PC-3 (cell line): ENCODE results near the gene SNRNP70. TPM values are rescaled to one million over a fixed set of nuclear protein-coding genes. Genes with fewer than 3 reads are reported as not detected.

Source experiments
- ATAC-seq: fragments of 200-7000 bp; cut with Tn5 transposase; 2 replicates; pipeline ENCODE4 v1.9.1; 2020; ENCODE audit warnings: mild to moderate bottlenecking, moderate library complexity
- BruUV-seq: library from RNA; stranded (reverse); fragments of 400-500 nt; replicated peaks from 2 replicates; lab custom pipeline; 2021; lab: Mats Ljungman, UMichigan
- CTCF ChIA-PET: fragments of 300-600 bp; sonication (Branson Sonifier 250); formaldehyde crosslinking; loops from one replicate; lab custom pipeline; 2022; ENCODE audit warnings: antibody characterized with exemption; lab: Charles Lee
- POLR2A ChIA-PET: fragments of 300-600 bp; sonication (Branson Sonifier 250); formaldehyde crosslinking; loops from one replicate; lab custom pipeline; 2022; ENCODE audit warnings: antibody characterized with exemption; ENCODE audit not compliant: unreplicated experiment; lab: Charles Lee
- DNase-seq: peaks from one replicate; pipeline ENCODE4 v3.0.0-alpha.2; 2015
- H2AFZ ChIP-seq: fragments of 300-600 bp; sonication (generic); 2 replicates; pipeline ENCODE4 v1.6.0; 2016; ENCODE audit warnings: antibody characterized with exemption, low read length
- H3F3A ChIP-seq: fragments of 300-600 bp; sonication (generic); one replicate; pipeline ENCODE4 v1.6.0; 2017; ENCODE audit warnings: antibody characterized with exemption, low read length, control low read depth, mild to moderate bottlenecking; ENCODE audit not compliant: unreplicated experiment
- H3K27ac ChIP-seq: fragments of 300-600 bp; sonication (generic); 2 replicates; pipeline ENCODE4 v1.5.1; 2016; ENCODE audit warnings: mild to moderate bottlenecking, low read length
- H3K27me3 ChIP-seq: fragments of 300-600 bp; sonication (generic); 2 replicates; pipeline ENCODE4 v1.6.1; 2016; ENCODE audit warnings: low read length, mixed read lengths
- H3K36me3 ChIP-seq: fragments of 300-600 bp; sonication (generic); 2 replicates; pipeline ENCODE4 v1.6.1; 2016; ENCODE audit warnings: low read depth, mixed run types, low read length, mixed read lengths
- H3K4me1 ChIP-seq: fragments of 300-600 bp; sonication (generic); 2 replicates; pipeline ENCODE4 v1.5.1; 2016; ENCODE audit warnings: low read length; ENCODE audit not compliant: insufficient read depth
- H3K4me2 ChIP-seq: fragments of 300-600 bp; sonication (generic); 2 replicates; pipeline ENCODE4 v1.6.0; 2016; ENCODE audit warnings: low read length
- H3K4me3 ChIP-seq: fragments of 300-600 bp; sonication (generic); 2 replicates; pipeline ENCODE4 v1.5.1; 2016; ENCODE audit warnings: mild to moderate bottlenecking, low read length, mixed read lengths
- H3K79me2 ChIP-seq: fragments of 300-600 bp; sonication (generic); 2 replicates; pipeline ENCODE4 v1.6.1; 2017; ENCODE audit warnings: low read length, mixed read lengths
- H3K9ac ChIP-seq: fragments of 300-600 bp; sonication (generic); 2 replicates; pipeline ENCODE4 v1.6.0; 2016; ENCODE audit warnings: mild to moderate bottlenecking, low read length
- H3K9me2 ChIP-seq: fragments of 300-600 bp; sonication (generic); replicated peaks from 2 replicates; pipeline ENCODE4 v1.6.1; 2016; ENCODE audit warnings: mixed run types, low read length, mixed read lengths
- H3K9me3 ChIP-seq: fragments of 300-600 bp; sonication (generic); 2 replicates; pipeline ENCODE4 v1.6.1; 2016; ENCODE audit warnings: low read length, mixed read lengths
- H4K20me1 ChIP-seq: fragments of 300-600 bp; sonication (generic); 2 replicates; pipeline ENCODE4 v1.6.1; 2016; ENCODE audit warnings: low read length, mixed read lengths
- CTCF ChIP-seq: fragments of 300-600 bp; sonication (generic); conservative IDR thresholded peaks from 2 replicates; pipeline ENCODE4 v1.5.1; 2017; ENCODE audit warnings: antibody characterized with exemption, low read depth, mild to moderate bottlenecking, low read length
- EZH2 ChIP-seq: fragments of 300-600 bp; sonication (generic); IDR thresholded peaks from one replicate; pipeline ENCODE4 v1.6.1; 2017; ENCODE audit warnings: antibody characterized with exemption, mild to moderate bottlenecking, low read length; ENCODE audit not compliant: unreplicated experiment
- EZH2phosphoT487 ChIP-seq: fragments of 300-600 bp; sonication (generic); IDR thresholded peaks from 2 replicates; pipeline ENCODE4 v1.6.1; 2018; ENCODE audit warnings: mild to moderate bottlenecking, antibody characterized with exemption, low read length, borderline replicate concordance
- intact Hi-C: fragments of 100-400 bp; cut with micrococcal nuclease; formaldehyde crosslinking; loops from 2 replicates; pipeline ENCODE4 v1.9.0; 2023
- total RNA-seq: library from RNA; depleted of rRNA; stranded (reverse); fragments of >200 nt; gene quantifications from 2 replicates; pipeline ENCODE4 v1.2.3, GENCODE V29; 2014

The SNRNP70 gene
- total RNA-seq, 1 experiment from 2014 or later = 367 TPM

GRCh38 chr19:49067554-49067953, 17.7 kb upstream of the SNRNP70 start:
- CTCF ChIA-PET = no interaction called here
- no peaks in the 10 kb centered on the region for H3K9me2 ChIP-seq

GRCh38 chr19:49069026-49069425, 16.2 kb upstream of the SNRNP70 start:
- Histone ChIP-seq H3K27me3 (0 out of 2 replicates have a peak, but pooled peaks cover 7% of the 10 kb centered on the region), H3K9me3 (no peaks in the 10 kb centered on the region), H2AFZ (no peak overlapping the region), H3F3A (no peaks in the 10 kb centered on the region), H3K9ac (no peak overlapping the region), H3K4me1 (no peaks in the 10 kb centered on the region), H3K36me3 (no peaks in the 10 kb centered on the region), H3K4me3 (no peak overlapping the region), H3K9me2 (no peaks in the 10 kb centered on the region), H3K4me2 (no peak overlapping the region), H3K27ac (no peak overlapping the region), H3K79me2 (no peaks in the 10 kb centered on the region), H4K20me1 (no peaks in the 10 kb centered on the region)
- TF ChIP-seq EZH2phosphoT487 (no peak), CTCF (no peak), EZH2 (no peak)
- ChIA-PET POLR2A (no interaction called here), CTCF (no interaction called here)
- ATAC-seq = no peak
- BruUV-seq = no TSS peak
- intact Hi-C loops = no loop called here
- no peak for DNase-seq

More at GRCh38 chr19:49067554-49067953, 17.7 kb upstream of the SNRNP70 start:
- no peak overlapping the region for H2AFZ ChIP-seq
- POLR2A ChIA-PET = no interaction called here
- H3K36me3 ChIP-seq = no peaks in the 10 kb centered on the region
- no peak overlapping the region for H3K4me2 ChIP-seq
- H3K4me1 ChIP-seq = no peaks in the 10 kb centered on the region
- H3F3A ChIP-seq = no peaks in the 10 kb centered on the region
- no peak overlapping the region for H3K9ac ChIP-seq
- H3K27me3 ChIP-seq = no peaks in the 10 kb centered on the region
- no peaks in the 10 kb centered on the region for H3K9me3 ChIP-seq
- TF ChIP-seq CTCF = no peak
- no peak for TF ChIP-seq EZH2
- no peak for TF ChIP-seq EZH2phosphoT487
- DNase-seq (no peak), ATAC-seq (no peak)
- H3K79me2 ChIP-seq = no peaks in the 10 kb centered on the region
- no peak overlapping the region for H3K27ac ChIP-seq
- BruUV-seq = no TSS peak
- no peaks in the 10 kb centered on the region for H4K20me1 ChIP-seq
- no peak overlapping the region for H3K4me3 ChIP-seq
- intact Hi-C loops = no loop called here

- ChIA-PET POLR2A (no interaction called here), CTCF (interaction anchor here (0.6 kb wide), 1 partner anchor 77 kb away, joined by 4 read pairs; the partner anchor contains the start of gene RUVBL2)
- Histone ChIP-seq H3K27me3 (0 out of 2 replicates have a peak, but pooled peaks cover 7% of the 10 kb centered on the region), H2AFZ (no peak overlapping the region), H3K27ac (no peak overlapping the region), H3K9ac (no peak overlapping the region), H3K4me2 (no peak overlapping the region), H3F3A (no peaks in the 10 kb centered on the region), H3K36me3 (no peaks in the 10 kb centered on the region), H3K9me3 (no peaks in the 10 kb centered on the region), H4K20me1 (no peaks in the 10 kb centered on the region), H3K9me2 (no peaks in the 10 kb centered on the region), H3K4me3 (no peak overlapping the region), H3K79me2 (no peaks in the 10 kb centered on the region), H3K4me1 (no peaks in the 10 kb centered on the region)
- DNase-seq (no peak), ATAC-seq (no peak)
- TF ChIP-seq CTCF (no peak), EZH2phosphoT487 (no peak), EZH2 (no peak)
- no TSS peak for BruUV-seq
- intact Hi-C loops = loop anchor here (10.0 kb wide), 1 partner anchor 76 kb away; the partner anchor contains the start of genes GYS1 and RUVBL2
Observed at GRCh38 chr19:49070416-49070815, 14.8 kb upstream of the SNRNP70 start.
